Activated T-cell treated with anti-CD3 and anti-CD28 coated beads for 1 hour (primary cell): ENCODE results near the gene MISFA.
"Not testable (repeated sequence)": the region's sequence is repeated elsewhere in the genome, so short reads cannot be mapped to it uniquely, and the experiment has no call there.

Source experiments
- DNase-seq: peaks from one replicate; pipeline ENCODE4 v3.0.0-alpha.2; 2020; ENCODE audit warnings: low read depth

MISFA gene

DNA sequence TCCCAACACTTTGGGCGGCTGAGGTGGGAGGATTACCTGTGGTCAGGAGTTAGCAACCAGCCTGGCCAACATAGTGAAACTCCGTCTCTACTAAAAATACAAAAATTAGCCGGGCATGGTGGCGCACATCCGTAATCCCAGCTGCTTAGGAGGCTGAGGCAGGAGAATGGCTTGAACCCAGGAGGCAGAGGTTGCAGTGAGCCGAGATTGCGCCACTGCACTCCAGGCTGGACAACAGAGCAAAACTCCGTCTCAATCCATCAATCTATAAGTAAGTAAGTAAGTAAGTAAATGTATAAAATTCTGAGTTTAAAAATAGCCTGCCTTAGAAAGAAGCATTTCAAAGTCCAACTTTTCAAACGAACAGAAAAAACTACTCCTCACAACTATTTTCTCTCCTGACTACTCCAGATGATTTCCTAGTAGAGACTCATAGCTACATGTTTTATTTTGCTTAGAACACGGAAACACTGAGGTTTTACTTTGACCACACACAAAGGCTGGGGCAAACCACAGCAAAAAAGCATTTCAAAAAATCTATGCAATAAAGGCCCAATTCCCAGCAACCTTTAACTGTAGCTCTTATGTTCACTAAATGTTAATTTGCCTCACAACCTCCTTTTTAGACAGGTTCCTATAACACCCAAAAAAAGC, 18.2 kb downstream of the MISFA start:
- no peak for DNase-seq

DNA sequence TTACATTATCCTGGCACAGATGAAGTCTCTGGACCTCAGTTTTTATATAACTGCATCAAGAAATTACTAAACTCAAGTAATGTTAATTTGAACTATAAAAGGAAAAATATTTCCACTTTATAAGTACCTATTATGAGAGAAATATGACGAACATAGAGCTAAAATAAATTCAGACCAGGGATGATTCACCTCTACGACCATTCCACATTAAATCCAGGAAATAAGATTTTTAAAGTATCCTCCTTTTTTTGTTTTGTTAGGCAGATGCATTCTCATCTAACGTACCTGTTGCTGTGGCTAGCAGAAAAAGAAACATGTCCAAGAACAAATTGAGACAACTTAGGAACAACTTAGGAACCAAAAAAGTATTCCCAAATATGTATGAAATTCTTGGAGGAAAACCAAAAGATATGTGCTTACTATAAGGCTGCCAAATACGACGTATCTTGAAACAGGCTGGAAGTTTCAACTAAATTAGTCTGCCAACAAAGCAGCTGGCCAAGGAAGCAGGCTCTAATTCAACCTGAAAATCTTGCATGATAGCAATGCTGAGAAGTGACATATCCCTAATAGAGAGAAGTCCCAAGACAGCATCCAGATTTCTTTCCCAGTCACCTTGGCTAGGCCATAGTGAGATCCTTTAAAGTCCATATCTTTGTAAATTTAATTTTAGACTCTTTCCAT, 18.9 kb downstream of the MISFA start:
- DNase-seq = no peak

DNA sequence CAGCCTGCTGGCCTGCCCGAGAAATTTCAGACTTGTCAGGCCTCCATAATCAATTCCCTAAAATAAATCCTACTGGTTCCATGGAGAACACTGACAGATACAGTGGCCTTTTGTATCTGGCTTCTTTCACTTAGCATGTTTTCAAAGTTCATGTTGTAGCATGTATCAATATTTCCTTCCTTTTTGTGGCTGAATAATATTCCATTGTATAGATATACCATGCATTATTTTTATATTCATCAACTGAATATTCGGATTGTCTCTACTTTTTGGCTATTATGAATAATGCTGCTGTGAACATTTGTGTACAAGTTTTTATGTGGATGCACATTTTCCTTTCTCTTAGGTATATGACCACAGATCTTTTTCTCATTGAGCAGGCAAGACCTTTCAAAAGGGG, 24.1 kb downstream of the MISFA start:
- DNase-seq = no peak

DNA sequence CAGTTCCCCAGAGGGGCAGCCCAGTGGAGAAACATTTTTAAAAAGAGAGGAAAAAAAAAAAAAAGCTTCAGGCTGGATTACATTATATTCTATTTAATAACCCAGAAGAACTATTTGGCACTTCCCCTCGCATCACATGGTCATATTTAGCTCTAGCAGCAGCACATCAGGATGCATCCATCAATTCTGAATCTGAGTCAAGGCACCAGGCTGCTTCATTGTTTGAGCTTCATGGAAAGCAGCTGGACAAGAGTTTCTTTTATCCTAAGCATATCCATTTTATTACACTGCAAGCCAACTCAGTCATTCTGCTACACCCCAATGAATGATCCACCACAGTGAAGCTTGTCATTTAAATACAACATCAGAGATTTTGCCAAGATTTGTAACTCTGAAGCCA, 24.6 kb downstream of the MISFA start:
- no peak for DNase-seq

DNA sequence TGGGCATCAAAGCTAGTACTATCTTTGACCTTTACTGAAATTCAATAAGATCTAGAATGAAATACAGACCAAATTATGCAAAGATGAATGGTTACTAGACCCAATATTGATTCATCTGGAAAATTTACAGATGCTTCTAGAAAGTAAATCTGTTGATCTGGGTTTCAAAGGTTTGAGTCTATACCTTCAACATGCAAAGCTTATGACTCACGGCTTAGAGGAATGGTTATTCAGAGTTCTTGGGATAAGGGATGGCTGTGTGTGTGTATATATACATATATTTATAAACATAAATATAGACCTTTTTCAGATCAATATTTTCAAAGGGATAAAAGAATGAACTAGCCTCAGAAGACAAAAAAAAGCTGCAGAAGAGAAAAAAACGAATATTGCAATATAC, 33.3 kb downstream of the MISFA start:
- DNase-seq = no peak

DNA sequence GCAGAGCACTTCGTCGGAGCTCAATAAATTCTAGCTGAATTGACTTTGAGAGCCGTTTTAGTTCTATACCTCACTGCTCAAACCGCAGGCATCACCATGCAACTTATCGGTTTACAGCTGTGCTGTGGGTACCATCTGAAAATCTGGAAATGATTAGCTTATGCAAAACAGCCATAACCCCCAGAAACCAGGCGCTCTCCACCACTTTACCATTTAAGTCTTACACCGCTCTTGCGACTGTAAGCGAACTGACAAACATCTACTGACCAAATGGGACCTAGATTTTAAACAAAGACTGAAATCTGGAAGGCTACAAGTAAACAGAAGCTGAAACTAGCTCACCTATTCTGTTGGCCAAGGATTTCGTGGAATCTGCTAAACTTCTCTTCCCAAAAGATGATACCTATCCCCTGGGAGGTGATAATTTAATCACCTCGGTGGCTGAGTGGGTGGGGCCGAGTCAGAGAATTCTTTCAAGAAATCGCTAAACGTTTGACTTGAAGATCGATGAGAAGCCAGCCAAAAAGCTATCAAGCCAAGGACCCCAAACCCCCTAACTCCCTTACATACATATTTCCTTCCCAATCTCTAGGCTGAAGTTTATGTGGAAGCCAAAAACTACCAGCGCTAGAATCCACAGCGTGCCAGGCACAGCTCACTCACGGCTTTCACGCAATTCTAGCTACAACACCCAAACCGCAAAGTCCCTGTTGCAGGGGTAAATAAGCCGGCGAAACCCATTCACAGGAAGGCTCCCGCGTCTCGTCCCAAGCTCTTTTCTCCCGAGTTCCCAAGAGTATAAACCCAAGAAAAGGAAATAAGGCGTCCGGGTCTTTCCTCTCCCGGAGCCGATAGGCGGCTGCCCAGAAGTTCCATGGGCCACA, 33.9 kb downstream of the MISFA start:
- DNase-seq = no peak

DNA sequence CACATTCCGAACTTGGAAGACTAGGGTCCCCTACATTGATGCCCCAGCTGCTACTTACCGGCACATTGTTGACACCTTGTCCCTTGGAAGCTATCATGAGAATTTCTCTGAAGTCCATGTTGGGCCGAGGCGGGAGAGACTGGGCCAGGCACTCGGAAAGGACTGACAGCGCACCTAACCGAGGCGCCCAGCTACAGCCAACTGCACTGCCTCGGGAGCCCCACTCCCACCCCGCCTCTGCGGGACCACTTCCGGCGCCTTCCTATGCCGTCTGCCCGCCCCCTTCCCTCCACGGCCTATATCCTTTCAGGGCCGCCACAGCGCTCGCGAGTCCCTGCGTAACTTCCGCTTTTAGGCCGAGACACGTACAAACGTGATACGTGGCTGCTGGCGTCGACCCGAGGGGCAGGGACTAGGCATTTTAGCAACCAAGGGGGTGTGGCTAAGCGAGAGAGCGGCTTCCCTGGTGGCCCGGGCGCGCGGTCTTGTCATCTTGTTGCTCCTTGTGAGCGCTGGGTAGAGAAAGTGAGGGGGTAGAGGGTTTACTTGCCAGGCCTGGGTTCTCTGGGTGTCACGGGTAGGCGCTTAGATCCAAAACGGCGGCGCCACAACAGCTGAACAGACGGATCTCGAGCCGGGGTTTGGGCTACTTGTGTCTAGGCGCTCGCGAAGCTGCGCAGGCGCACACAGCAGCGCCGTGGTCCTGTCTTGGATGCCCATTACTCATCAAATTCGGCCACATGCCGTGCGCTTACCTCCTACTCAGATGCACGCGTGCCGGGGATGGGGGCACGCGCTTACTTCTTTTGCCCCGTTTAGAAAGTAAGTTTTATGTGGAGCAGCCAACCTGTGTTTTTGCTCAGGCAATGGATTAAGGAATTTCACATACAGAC, 34.8 kb downstream of the MISFA start, which contains the start of gene SPTY2D1:
Gene SPTY2D1 (minus strand): TSS at position 203 of the 893 bp plus-strand sequence. CDS start 85 bp downstream, at position 118.
- DNase-seq = peak; percentile 92

DNA sequence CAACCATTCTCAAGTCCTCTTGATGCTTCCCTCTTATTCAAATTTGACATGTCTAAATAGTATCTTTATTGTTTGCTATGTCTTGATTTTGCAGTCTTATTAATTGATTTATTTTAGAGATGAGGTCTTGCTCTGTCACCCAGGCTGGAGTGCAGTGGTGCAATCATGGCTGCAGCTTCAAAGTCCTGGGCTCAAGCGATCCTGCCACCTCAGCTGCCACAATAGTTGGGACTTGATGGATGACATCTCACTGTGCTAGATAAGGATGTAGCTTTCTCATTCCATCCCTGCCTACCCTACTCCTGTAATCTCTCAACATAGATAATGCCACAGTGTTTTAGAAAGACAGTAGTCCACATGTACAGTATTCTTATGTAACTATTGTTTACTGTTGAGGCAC, 42.1 kb downstream of the MISFA start:
- DNase-seq = no peak

DNA sequence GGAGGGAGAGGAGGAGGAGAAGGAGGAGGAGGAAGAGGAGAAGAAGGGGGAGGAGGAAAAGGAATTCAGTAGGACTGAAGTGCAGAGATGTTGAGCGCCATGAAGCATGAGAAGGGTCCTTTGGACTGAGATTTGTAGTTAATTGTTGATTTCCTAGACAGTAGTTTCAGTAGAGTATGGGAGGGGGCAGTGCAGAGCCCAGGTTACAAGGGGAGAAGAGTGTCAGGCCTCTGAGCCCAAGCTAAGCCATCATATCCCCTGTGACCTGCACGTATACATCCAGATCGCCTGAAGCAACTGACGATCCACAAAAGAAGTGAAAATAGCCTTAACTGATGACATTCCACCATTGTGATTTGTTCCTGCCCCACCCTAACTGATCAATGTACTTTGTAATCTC, 43.4 kb downstream of the MISFA start:
- not testable (repeated sequence) for DNase-seq

DNA sequence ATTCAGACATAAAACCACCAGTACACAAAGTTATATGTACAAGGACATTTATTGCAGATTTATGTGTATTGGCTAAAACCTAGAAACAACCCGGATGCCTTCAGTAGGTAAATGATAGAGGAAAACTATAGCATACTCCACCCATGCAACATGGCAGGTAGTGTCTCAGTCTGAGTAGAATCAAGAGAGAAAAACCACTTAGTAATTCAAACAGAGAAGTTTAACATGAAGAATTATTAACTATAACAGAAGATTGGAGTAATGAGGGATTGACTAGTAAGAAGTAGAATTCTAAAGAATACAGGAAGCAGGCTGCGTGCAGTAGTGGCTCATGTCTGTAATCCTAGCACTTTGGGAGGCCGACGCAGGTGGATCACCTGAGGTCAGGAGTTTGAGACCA, 50.8 kb downstream of the MISFA start:
- no peak for DNase-seq

DNA sequence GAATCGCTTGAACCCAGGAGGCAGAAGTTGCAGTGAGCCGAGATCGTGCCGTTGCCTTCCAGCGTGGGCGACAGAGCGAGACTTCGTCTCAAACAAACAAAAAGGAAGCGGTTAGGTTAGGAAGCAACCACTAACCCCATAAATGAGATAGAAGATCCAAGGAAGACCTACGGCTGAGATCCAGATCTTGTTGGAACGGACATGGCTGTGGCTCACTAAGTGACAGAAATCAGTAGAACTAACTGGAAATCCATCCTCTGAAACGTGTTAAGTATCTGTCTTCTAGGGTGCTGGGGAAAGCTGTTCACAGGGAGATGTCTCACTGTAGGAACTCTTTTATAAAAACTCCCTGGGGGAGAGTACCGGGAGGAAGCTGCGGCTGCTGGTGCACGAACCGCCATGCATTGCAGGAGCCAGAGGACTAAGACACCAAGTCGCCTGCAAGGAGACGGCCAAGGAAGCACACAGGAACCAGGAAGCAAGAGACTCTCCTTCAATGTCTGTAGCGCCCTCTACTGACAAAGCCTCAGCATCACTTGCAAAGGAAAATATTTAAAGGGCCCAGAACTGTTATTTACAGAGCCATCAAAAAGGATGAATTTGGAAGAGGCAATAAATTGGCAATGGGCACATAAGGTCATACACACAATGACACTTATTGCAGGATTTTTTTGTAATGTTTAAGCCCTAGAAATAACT, 51.4 kb downstream of the MISFA start:
- no peak for DNase-seq
